ENCODE results near the gene HTR1E. TPM values are rescaled to one million over a fixed set of nuclear protein-coding genes. Genes with fewer than 3 reads are reported as not detected.

Gene HTR1E
- total RNA-seq, 1 donor from 2014 or later = not detected

DNA sequence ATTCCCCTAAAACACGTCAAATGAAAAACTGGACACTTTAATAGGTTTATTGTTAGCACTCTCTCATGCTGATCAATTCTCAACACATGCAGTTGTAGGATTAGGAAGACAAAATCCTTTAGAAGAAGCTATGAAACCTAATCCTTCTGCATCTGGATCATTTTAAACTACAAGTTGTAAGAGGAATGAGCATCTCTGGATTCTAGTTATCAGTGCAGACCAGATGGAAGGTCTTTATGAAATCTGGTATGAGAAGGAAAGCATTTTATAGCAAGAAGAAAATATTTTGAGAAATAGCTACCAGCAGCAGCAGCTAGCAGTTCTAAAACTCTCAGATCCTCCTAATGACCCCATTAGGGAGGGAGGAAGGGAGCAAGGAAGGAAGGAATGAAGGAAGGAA lies 4.1 kb downstream of the HTR1E start:
- no peak overlapping the region for H3K4me3 Mint-ChIP-seq
- H3K27me3 ChIP-seq = peaks cover 33% of the 10 kb centered on the region
- DNase-seq (ENCODE audit: low spot score) = no peak
- TF ChIP-seq EZH2 (IDR thresholded peaks at IDR 0.05) (no peak), EZH2phosphoT487 (IDR thresholded peaks at IDR 0.05) (no peak), CTCF (IDR thresholded peaks at IDR 0.05) (no peak)
- H3K36me3 Mint-ChIP-seq = no peaks in the 10 kb centered on the region
- peaks cover 16% of the 10 kb centered on the region for H3K27me3 Mint-ChIP-seq (ENCODE audit: insufficient read depth, low read depth)
- no peaks in the 10 kb centered on the region for H4K20me1 ChIP-seq (ENCODE audit: low read depth)
- H3K4me1 Mint-ChIP-seq = peaks cover 19% of the 10 kb centered on the region
- H3K9me3 ChIP-seq (ENCODE audit: low read depth) = no peaks in the 10 kb centered on the region
- no peaks in the 10 kb centered on the region for H3K79me2 ChIP-seq (ENCODE audit: low read depth)
- no peak overlapping the region for H3K4me2 ChIP-seq
- no peaks in the 10 kb centered on the region for H3K9me3 Mint-ChIP-seq
- peaks cover 12% of the 10 kb centered on the region for H3K4me1 ChIP-seq
- H3K27ac ChIP-seq = no peak overlapping the region
- H3F3A ChIP-seq (ENCODE audit: low read depth) = no peaks in the 10 kb centered on the region
- H2AFZ ChIP-seq (replicated peaks) = no peak overlapping the region
- H3K9ac ChIP-seq = no peak overlapping the region
- no peak overlapping the region for H3K27ac Mint-ChIP-seq
- H3K36me3 ChIP-seq = no peaks in the 10 kb centered on the region
- no peak overlapping the region for H3K4me3 ChIP-seq

DNA sequence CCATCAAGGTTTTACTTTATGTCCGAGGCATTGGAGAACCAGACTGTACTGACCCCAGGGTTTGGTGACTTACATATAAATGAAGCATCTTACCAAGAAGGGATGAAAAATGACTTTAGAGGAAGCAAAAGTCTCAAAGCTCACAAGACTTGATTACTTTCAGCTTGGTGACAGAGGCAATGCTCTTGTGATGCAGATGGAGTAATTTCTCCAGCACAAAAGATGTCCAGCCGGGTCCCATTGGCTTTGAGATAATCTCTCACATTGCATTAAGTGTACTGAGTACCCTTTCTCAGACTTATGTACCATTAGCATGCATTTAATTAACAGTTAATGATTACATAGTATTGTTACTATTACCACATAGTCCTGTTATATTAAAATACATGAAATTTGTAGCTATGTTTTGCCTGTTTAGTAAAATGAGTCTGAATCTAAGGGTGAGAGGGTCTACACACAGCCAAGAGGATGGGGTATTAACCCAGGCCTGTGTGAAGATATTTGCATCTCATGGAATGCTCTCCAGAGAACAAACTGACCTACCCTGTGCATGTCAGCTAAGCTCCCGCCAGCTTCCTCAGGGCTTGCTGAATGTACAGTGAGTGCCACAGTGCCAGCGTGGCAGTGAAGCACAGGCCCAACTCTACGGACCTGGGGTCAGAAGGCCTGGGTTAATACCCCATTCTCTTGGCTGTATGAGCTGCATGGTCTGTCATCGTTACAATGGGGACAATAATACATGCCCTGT lies 5.6 kb downstream of the HTR1E start:
- no peak overlapping the region for H3K4me3 ChIP-seq
- TF ChIP-seq EZH2phosphoT487 (IDR thresholded peaks at IDR 0.05) (no peak), EZH2 (IDR thresholded peaks at IDR 0.05) (no peak), CTCF (IDR thresholded peaks at IDR 0.05) (no peak)
- H3K27me3 ChIP-seq = peaks cover 19% of the 10 kb centered on the region
- peak overlapping the region; percentile 2 for H3K4me2 ChIP-seq
- no peak overlapping the region for H3K27ac Mint-ChIP-seq
- H3K9me3 ChIP-seq (ENCODE audit: low read depth) = no peaks in the 10 kb centered on the region
- no peaks in the 10 kb centered on the region for H3K36me3 Mint-ChIP-seq
- H3K4me1 Mint-ChIP-seq = peaks cover 10% of the 10 kb centered on the region
- H3F3A ChIP-seq (ENCODE audit: low read depth) = no peaks in the 10 kb centered on the region
- H3K36me3 ChIP-seq = no peaks in the 10 kb centered on the region
- H3K4me3 Mint-ChIP-seq = no peak overlapping the region
- peak; percentile 2 for DNase-seq (ENCODE audit: low spot score)
- H4K20me1 ChIP-seq (ENCODE audit: low read depth) = no peaks in the 10 kb centered on the region
- H3K9ac ChIP-seq = no peak overlapping the region
- no peaks in the 10 kb centered on the region for H3K79me2 ChIP-seq (ENCODE audit: low read depth)
- H2AFZ ChIP-seq (replicated peaks) = no peak overlapping the region
- H3K9me3 Mint-ChIP-seq = no peaks in the 10 kb centered on the region
- H3K27ac ChIP-seq = no peak overlapping the region
- peaks cover 10% of the 10 kb centered on the region for H3K4me1 ChIP-seq
- H3K27me3 Mint-ChIP-seq (ENCODE audit: insufficient read depth, low read depth) = peaks cover 9% of the 10 kb centered on the region

DNA sequence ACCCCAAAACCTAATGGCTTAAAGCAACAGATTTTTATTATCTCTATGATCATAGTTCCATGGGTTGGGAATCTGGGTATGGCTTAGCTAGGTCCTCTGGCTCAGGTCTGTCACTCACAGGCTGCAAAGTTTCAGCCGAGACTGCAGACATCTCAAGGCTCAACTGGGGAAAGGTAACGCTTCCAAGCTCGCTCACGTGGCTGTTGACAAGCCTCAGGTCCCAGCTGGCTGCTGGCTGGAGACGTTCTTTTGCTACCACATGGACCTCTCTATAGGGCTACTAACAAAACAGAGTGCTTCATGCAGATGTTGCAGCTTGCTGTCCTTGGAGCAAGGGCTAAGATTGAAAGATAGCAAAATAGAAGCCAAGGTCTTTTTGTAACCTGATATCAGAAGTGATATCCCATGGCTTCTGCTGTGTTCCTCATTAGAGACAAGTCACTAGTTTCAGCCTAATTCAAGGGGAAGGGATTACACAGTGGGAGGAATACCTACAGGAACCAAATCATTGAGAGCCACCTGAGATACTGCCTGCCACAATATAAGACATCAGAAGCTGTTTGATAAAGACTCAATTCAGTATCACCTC lies 6.6 kb downstream of the HTR1E start:
- no peaks in the 10 kb centered on the region for H4K20me1 ChIP-seq (ENCODE audit: low read depth)

More for the DNA sequence above, 6.6 kb downstream of the HTR1E start:
- H3K36me3 ChIP-seq = no peaks in the 10 kb centered on the region
- TF ChIP-seq EZH2phosphoT487 (IDR thresholded peaks at IDR 0.05) (no peak), EZH2 (IDR thresholded peaks at IDR 0.05) (no peak), CTCF (IDR thresholded peaks at IDR 0.05) (no peak)
- H3K9me3 ChIP-seq (ENCODE audit: low read depth) = no peaks in the 10 kb centered on the region
- H3K27me3 ChIP-seq = peaks cover 10% of the 10 kb centered on the region
- peak; percentile 4 for DNase-seq (ENCODE audit: low spot score)
- H3K4me1 ChIP-seq = peaks cover 10% of the 10 kb centered on the region
- H2AFZ ChIP-seq (replicated peaks) = no peak overlapping the region
- Mint-ChIP-seq H3K4me1 (peaks cover 7% of the 10 kb centered on the region), H3K27ac (no peak overlapping the region), H3K36me3 (no peaks in the 10 kb centered on the region), H3K4me3 (no peak overlapping the region), H3K9me3 (no peaks in the 10 kb centered on the region), H3K27me3 (ENCODE audit: insufficient read depth, low read depth) (peaks cover 3% of the 10 kb centered on the region)
- no peaks in the 10 kb centered on the region for H3F3A ChIP-seq (ENCODE audit: low read depth)
- no peak overlapping the region for H3K4me2 ChIP-seq
- H3K9ac ChIP-seq = no peak overlapping the region
- H3K4me3 ChIP-seq = no peak overlapping the region
- no peak overlapping the region for H3K27ac ChIP-seq
- H3K79me2 ChIP-seq (ENCODE audit: low read depth) = no peaks in the 10 kb centered on the region

All from neural progenitor cell (in vitro differentiated cells).